GM18909 (cell line): ENCODE measurements around the gene ESPNL.

Experiments used
- ATAC-seq: cut with Tn5 transposase; IDR thresholded peaks from one replicate; pipeline ENCODE4 v1.9.1; 2021; ENCODE audit warnings: mild to moderate bottlenecking; ENCODE audit not compliant: unreplicated experiment, poor library complexity

The ESPNL gene

GRCh38 chr2:238069877-238070276, 30.3 kb upstream of the ESPNL start:
- no peak for ATAC-seq

- ATAC-seq: no peak
These were observed 24.7 kb upstream of the ESPNL start for GRCh38 chr2:238075397-238075796.

GRCh38 chr2:238077292-238077691, 22.8 kb upstream of the ESPNL start:
- ATAC-seq: no peak

- ATAC-seq: no peak
These were observed 20.2 kb upstream of the ESPNL start for GRCh38 chr2:238079874-238080327.

- no peak for ATAC-seq
These were observed 19.6 kb upstream of the ESPNL start for GRCh38 chr2:238080518-238080917.

GRCh38 chr2:238081150-238081549, 19.0 kb upstream of the ESPNL start:
- no peak for ATAC-seq

GRCh38 chr2:238081561-238081960, 18.6 kb upstream of the ESPNL start:
- no peak for ATAC-seq

GRCh38 chr2:238082151-238082550, 18.0 kb upstream of the ESPNL start:
- ATAC-seq: no peak

- ATAC-seq: no peak
These were observed 17.3 kb upstream of the ESPNL start for GRCh38 chr2:238082827-238083226.

- no peak for ATAC-seq
These were observed 16.2 kb upstream of the ESPNL start for GRCh38 chr2:238083919-238084318.

GRCh38 chr2:238084761-238085160, 15.4 kb upstream of the ESPNL start:
- ATAC-seq: no peak

- no peak for ATAC-seq
These were observed 14.2 kb upstream of the ESPNL start for GRCh38 chr2:238085899-238086298.

- ATAC-seq: no peak
These were observed 12.9 kb upstream of the ESPNL start for GRCh38 chr2:238087211-238087610.

- no peak for ATAC-seq
These were observed 9.3 kb upstream of the ESPNL start for GRCh38 chr2:238090887-238091286.

GRCh38 chr2:238091436-238092060, 8.6 kb upstream of the ESPNL start:
- no peak for ATAC-seq

GRCh38 chr2:238092486-238093035, 7.6 kb upstream of the ESPNL start:
- ATAC-seq: no peak

GRCh38 chr2:238093181-238094140, 6.7 kb upstream of the ESPNL start:
- no peak for ATAC-seq

GRCh38 chr2:238094438-238095022, 5.6 kb upstream of the ESPNL start:
- ATAC-seq: no peak

GRCh38 chr2:238095143-238095542, 5.0 kb upstream of the ESPNL start:
- ATAC-seq: no peak

- ATAC-seq: no peak
These were observed 3.7 kb upstream of the ESPNL start for GRCh38 chr2:238096311-238097011.
